Endodermal cell (in vitro differentiated cells): ENCODE data around the gene UCN3. TPM values are rescaled to one million over a fixed set of nuclear protein-coding genes. Genes with fewer than 3 reads are reported as not detected.

Source experiments
- DNase-seq: peaks from one replicate; pipeline ENCODE4 v3.0.0-alpha.2; 2017
- H3K27ac ChIP-seq: 2 replicates; pipeline ENCODE4 v1.5.1; 2013; ENCODE audit warnings: mild to moderate bottlenecking, low read depth, low read length, moderate library complexity
- H3K27me3 ChIP-seq: 2 replicates; pipeline ENCODE4 v1.6.1; 2013; ENCODE audit warnings: mild to moderate bottlenecking, low read length, moderate library complexity; ENCODE audit not compliant: insufficient read depth, control insufficient read depth, poor library complexity, severe bottlenecking
- H3K36me3 ChIP-seq: 2 replicates; pipeline ENCODE4 v1.7.0; 2013; ENCODE audit warnings: mild to moderate bottlenecking, low read length, moderate library complexity; ENCODE audit not compliant: control insufficient read depth, insufficient read depth
- H3K4me1 ChIP-seq: one replicate; pipeline ENCODE4 v1.7.0; 2013; ENCODE audit warnings: low read length; ENCODE audit not compliant: control insufficient read depth, insufficient read depth
- H3K4me3 ChIP-seq: 2 replicates; pipeline ENCODE4 v1.5.1; 2013; ENCODE audit warnings: mild to moderate bottlenecking, low read length, moderate library complexity
- H3K9ac ChIP-seq: 2 replicates; pipeline ENCODE4 v1.6.1; 2013; ENCODE audit warnings: mild to moderate bottlenecking, low read length, moderate library complexity; ENCODE audit not compliant: poor library complexity, severe bottlenecking; ENCODE audit errors: extremely low read depth
- H3K9me3 ChIP-seq: 2 replicates; pipeline ENCODE4 v1.6.1; 2013; ENCODE audit warnings: mild to moderate bottlenecking, low read length, moderate library complexity; ENCODE audit not compliant: control insufficient read depth
- H3K27ac Mint-ChIP-seq: 2 replicates; pipeline ENCODE4 v1.8.0; 2020; ENCODE audit warnings: mixed read lengths
- H3K27me3 Mint-ChIP-seq: 2 replicates; pipeline ENCODE4 v1.8.0; 2021; ENCODE audit warnings: mild to moderate bottlenecking, mixed read lengths; ENCODE audit not compliant: insufficient read depth
- H3K36me3 Mint-ChIP-seq: 2 replicates; pipeline ENCODE4 v1.8.0; 2020; ENCODE audit warnings: low read depth, mixed read lengths
- H3K4me1 Mint-ChIP-seq: 2 replicates; pipeline ENCODE4 v1.8.0; 2020; ENCODE audit warnings: mixed read lengths
- H3K4me3 Mint-ChIP-seq: 2 replicates; pipeline ENCODE4 v1.8.0; 2020; ENCODE audit warnings: mild to moderate bottlenecking, moderate library complexity, mixed read lengths
- H3K9me3 Mint-ChIP-seq: 2 replicates; pipeline ENCODE4 v1.8.0; 2020; ENCODE audit warnings: mild to moderate bottlenecking, mixed read lengths
- CTCF ChIP-seq: fragments of 200-600 bp; sonication (generic); conservative IDR thresholded peaks from 2 replicates; pipeline ENCODE4 v1.5.0; 2021; ENCODE audit warnings: antibody characterized with exemption, mild to moderate bottlenecking
- WGBS, 2 experiments: methylation state at CpG; one replicate each; pipeline versions ENCODE4 v1.1.5 to v1.1.7; 2013; ENCODE audit warnings: missing lambda C conversion rate in 2 of 2, mixed read lengths in 1 of 2; ENCODE audit not compliant: insufficient coverage in 1 of 2, insufficient read length in 1 of 2; 5-methylcytosine and 5-hydroxymethylcytosine counted together
- total RNA-seq, 2 donors: library from RNA; stranded (reverse); fragmentation: NEBNext Ultra II Directional in 1 of 2; extraction: Animal tissue kit (Norgen Biotek cat#: 25700) in 1 of 2; gene quantifications; 2 replicates in 1 of 2; 3 replicates in 1 of 2; pipeline ENCODE4 v1.2.1, GENCODE V29; 2021

The UCN3 gene
- total RNA-seq, 2 donors from 2014 or later = not detected

- Histone ChIP-seq H3K36me3 (no peaks in the 10 kb centered on the region), H3K4me3 (peak overlapping the region; percentile 8), H3K9ac (no peak overlapping the region), H3K4me1 (no peaks in the 10 kb centered on the region), H3K27ac (no peak overlapping the region), H3K9me3 (peaks cover 40% of the 10 kb centered on the region), H3K27me3 (no peaks in the 10 kb centered on the region)
- WGBS, 2 experiments = 93 to 100% methylated on average over 2 to 3 of the region's 3 CpGs
- H3K4me1 Mint-ChIP-seq = no peaks in the 10 kb centered on the region
- H3K27ac Mint-ChIP-seq = no peak overlapping the region
- DNase-seq = no peak
- H3K27me3 Mint-ChIP-seq = no peaks in the 10 kb centered on the region
- TF ChIP-seq CTCF = no peak
- peaks cover 52% of the 10 kb centered on the region for H3K9me3 Mint-ChIP-seq
- no peaks in the 10 kb centered on the region for H3K36me3 Mint-ChIP-seq
- H3K4me3 Mint-ChIP-seq = no peak overlapping the region
Measured at GRCh38 chr10:5391790-5392189, 27.0 kb downstream of the UCN3 start.

GRCh38 chr10:5393529-5393928, 28.8 kb downstream of the UCN3 start:
- H3K9me3 ChIP-seq = peaks cover 40% of the 10 kb centered on the region
- DNase-seq = no peak
- no peak overlapping the region for H3K27ac ChIP-seq
- H3K4me1 ChIP-seq = no peaks in the 10 kb centered on the region
- Mint-ChIP-seq H3K27ac (no peak overlapping the region), H3K36me3 (no peaks in the 10 kb centered on the region), H3K27me3 (no peaks in the 10 kb centered on the region), H3K4me3 (no peak overlapping the region), H3K4me1 (no peaks in the 10 kb centered on the region), H3K9me3 (peaks cover 48% of the 10 kb centered on the region)
- H3K36me3 ChIP-seq = no peaks in the 10 kb centered on the region
- 85 to 92% methylated on average over 6 to 14 of the region's 14 CpGs for WGBS, 2 experiments
- no peak overlapping the region for H3K4me3 ChIP-seq
- no peak overlapping the region for H3K9ac ChIP-seq
- H3K27me3 ChIP-seq = no peaks in the 10 kb centered on the region
- no peak for TF ChIP-seq CTCF

GRCh38 chr10:5395168-5395567, 30.4 kb downstream of the UCN3 start:
- no peak for DNase-seq
- H3K9me3 ChIP-seq = peaks cover 24% of the 10 kb centered on the region
- Mint-ChIP-seq H3K27me3 (no peaks in the 10 kb centered on the region), H3K36me3 (no peaks in the 10 kb centered on the region), H3K9me3 (peaks cover 38% of the 10 kb centered on the region), H3K27ac (no peak overlapping the region), H3K4me3 (no peak overlapping the region), H3K4me1 (no peaks in the 10 kb centered on the region)
- H3K4me3 ChIP-seq = no peak overlapping the region
- H3K36me3 ChIP-seq = no peaks in the 10 kb centered on the region
- 94 to 97% methylated on average over 10 to 18 of the region's 18 CpGs for WGBS, 2 experiments
- no peak for TF ChIP-seq CTCF
- H3K27me3 ChIP-seq = no peaks in the 10 kb centered on the region
- no peak overlapping the region for H3K27ac ChIP-seq
- H3K4me1 ChIP-seq = no peaks in the 10 kb centered on the region
- no peak overlapping the region for H3K9ac ChIP-seq
